Body of pancreas (tissue), 4 donors: ENCODE measurements around the gene AKT1S1.

Experiments used
- POLR2A ChIP-seq, 3 donors: fragments of 450-650 bp; IDR thresholded peaks; one replicate each; pipeline ENCODE4 v1.6.1; 2016; ENCODE audit warnings: antibody characterized with exemption in 3 of 3, mild to moderate bottlenecking in 2 of 3
- TF ChIP-seq, protein P1 (sequence below), 7 experiments: fragments of 450-650 bp in 4 of 7; fragments of 200-600 bp in 3 of 7; sonication (generic) in 3 of 7; IDR thresholded peaks; one replicate each; pipeline ENCODE4 v1.5.1; 2016 to 2019; ENCODE audit warnings: antibody characterized with exemption in 7 of 7

DNA sequence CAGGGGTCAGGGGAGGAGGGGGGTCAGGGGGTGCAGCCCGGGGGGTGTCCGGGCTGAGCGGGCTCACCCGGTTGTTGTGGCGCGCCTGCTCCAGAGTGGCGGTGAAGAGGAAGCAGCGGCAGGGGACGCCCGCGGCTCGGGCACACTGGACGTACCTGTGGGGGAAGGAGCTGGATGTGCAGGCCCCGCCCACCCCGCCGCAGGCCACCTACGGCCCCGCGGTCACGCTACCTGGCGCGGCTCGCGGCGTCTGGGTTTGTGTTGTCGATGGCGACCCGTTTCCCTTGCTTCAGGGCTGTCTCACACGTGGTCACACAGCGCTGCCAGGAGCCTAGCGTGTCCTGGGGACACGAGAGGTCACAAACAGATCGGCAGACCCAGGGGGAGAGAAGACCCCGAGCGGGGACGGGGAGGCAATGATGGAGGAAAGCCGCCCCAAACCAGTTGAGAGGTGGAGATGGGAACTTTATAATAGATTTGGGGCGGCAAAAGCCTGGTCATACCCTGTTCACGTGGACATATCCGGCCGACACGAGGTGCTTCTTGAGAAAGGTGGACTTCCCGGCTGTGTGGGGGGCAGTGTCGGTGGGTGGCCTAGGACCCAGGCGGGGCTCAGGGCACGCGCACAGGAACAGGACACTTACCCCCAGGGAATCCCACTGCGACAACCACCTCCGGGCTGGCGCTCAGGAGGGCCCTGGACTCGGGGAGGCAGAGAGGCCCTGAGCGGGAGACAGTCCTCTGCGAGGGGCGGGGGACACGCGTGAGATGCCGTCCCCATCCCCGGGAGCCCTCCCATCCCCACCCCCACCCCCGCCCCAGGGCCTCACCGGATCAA, 15.4 kb downstream of the AKT1S1 start:
- TF ChIP-seq, protein P1, sequence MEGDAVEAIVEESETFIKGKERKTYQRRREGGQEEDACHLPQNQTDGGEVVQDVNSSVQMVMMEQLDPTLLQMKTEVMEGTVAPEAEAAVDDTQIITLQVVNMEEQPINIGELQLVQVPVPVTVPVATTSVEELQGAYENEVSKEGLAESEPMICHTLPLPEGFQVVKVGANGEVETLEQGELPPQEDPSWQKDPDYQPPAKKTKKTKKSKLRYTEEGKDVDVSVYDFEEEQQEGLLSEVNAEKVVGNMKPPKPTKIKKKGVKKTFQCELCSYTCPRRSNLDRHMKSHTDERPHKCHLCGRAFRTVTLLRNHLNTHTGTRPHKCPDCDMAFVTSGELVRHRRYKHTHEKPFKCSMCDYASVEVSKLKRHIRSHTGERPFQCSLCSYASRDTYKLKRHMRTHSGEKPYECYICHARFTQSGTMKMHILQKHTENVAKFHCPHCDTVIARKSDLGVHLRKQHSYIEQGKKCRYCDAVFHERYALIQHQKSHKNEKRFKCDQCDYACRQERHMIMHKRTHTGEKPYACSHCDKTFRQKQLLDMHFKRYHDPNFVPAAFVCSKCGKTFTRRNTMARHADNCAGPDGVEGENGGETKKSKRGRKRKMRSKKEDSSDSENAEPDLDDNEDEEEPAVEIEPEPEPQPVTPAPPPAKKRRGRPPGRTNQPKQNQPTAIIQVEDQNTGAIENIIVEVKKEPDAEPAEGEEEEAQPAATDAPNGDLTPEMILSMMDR (IDR thresholded peaks at IDR 0.05): no peak
- no peak for TF ChIP-seq POLR2A (IDR thresholded peaks at IDR 0.05)
